ENCODE measurements around the gene ZNF385B.

The ZNF385B gene

GRCh38 chr2:179422037-179422643, 439.3 kb downstream of the ZNF385B start:
- TF ChIP-seq, protein P1, sequence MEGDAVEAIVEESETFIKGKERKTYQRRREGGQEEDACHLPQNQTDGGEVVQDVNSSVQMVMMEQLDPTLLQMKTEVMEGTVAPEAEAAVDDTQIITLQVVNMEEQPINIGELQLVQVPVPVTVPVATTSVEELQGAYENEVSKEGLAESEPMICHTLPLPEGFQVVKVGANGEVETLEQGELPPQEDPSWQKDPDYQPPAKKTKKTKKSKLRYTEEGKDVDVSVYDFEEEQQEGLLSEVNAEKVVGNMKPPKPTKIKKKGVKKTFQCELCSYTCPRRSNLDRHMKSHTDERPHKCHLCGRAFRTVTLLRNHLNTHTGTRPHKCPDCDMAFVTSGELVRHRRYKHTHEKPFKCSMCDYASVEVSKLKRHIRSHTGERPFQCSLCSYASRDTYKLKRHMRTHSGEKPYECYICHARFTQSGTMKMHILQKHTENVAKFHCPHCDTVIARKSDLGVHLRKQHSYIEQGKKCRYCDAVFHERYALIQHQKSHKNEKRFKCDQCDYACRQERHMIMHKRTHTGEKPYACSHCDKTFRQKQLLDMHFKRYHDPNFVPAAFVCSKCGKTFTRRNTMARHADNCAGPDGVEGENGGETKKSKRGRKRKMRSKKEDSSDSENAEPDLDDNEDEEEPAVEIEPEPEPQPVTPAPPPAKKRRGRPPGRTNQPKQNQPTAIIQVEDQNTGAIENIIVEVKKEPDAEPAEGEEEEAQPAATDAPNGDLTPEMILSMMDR (IDR thresholded peaks at IDR 0.05; ENCODE audit: extremely low read depth, missing control alignments) = peak; percentile 91
- DNase-seq (ENCODE audit: low spot score) = peak; percentile 29

- TF ChIP-seq, protein P1 (IDR thresholded peaks at IDR 0.05; ENCODE audit: extremely low read depth, missing control alignments) = no peak
- no peak for DNase-seq (ENCODE audit: low spot score)
These were observed 443.9 kb downstream of the ZNF385B start for GRCh38 chr2:179417436-179417949.

DNA sequence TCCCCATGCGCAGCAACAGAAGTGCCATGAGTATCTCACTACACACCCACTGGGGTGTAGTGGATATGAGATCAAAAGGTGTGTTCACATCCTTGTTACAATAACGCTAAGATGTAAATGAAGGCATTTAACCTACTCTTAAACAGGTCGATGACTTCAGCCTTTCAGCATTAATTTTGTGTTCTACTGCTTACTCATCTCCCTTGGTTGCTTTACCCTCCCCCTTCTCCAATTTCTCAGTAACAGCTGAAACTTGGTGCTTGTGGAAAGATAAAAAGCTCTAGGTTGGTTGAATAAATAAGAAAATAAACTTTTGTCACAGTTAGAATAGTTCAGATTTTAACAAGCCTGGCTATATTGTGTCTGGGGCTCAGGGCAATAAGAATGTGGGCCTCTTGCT, 449.3 kb downstream of the ZNF385B start:
- TF ChIP-seq, protein P1 (IDR thresholded peaks at IDR 0.05; ENCODE audit: extremely low read depth, missing control alignments) = no peak
- no peak for DNase-seq (ENCODE audit: low spot score)

- TF ChIP-seq, protein P1 (IDR thresholded peaks at IDR 0.05; ENCODE audit: extremely low read depth, missing control alignments) = peak; percentile 46
- DNase-seq (ENCODE audit: low spot score) = peak; percentile 41
These were observed 450.7 kb downstream of the ZNF385B start for GRCh38 chr2:179410552-179411356.

- DNase-seq (ENCODE audit: low spot score) = no peak
- TF ChIP-seq, protein P1 (IDR thresholded peaks at IDR 0.05; ENCODE audit: extremely low read depth, missing control alignments) = no peak
These were observed 457.8 kb downstream of the ZNF385B start for GRCh38 chr2:179403624-179404023.

GRCh38 chr2:179393481-179393880, 467.9 kb downstream of the ZNF385B start:
- DNase-seq (ENCODE audit: low spot score) = no peak
- TF ChIP-seq, protein P1 (IDR thresholded peaks at IDR 0.05; ENCODE audit: extremely low read depth, missing control alignments) = no peak

All from GM20000 (cell line).